Upper lobe of left lung (tissue), 4 donors: ENCODE data around the gene MAMSTR.

Experiments
- EP300 ChIP-seq, 4 donors: sonication (generic); formaldehyde crosslinking; IDR thresholded peaks; one replicate each; pipeline ENCODE4 v1.5.1; 2017; ENCODE audit warnings: antibody characterized with exemption in 4 of 4, control low read depth in 2 of 4
- POLR2A ChIP-seq, 4 donors: fragments of 450-650 bp; IDR thresholded peaks; one replicate each; pipeline ENCODE4 v1.5.1; 2016 to 2017; ENCODE audit warnings: antibody characterized with exemption in 4 of 4, mild to moderate bottlenecking in 2 of 4
- TF ChIP-seq, protein P1 (sequence below), 6 experiments: fragments of 450-650 bp in 4 of 6; fragments of 200-600 bp in 2 of 6; sonication (generic) in 2 of 6; IDR thresholded peaks; one replicate each; pipeline ENCODE4 v1.5.1; 2016 to 2019; ENCODE audit warnings: antibody characterized with exemption in 6 of 6

GRCh38 chr19:48728911-48729664 is 9.6 kb upstream of the MAMSTR start:
- TF ChIP-seq, protein P1, sequence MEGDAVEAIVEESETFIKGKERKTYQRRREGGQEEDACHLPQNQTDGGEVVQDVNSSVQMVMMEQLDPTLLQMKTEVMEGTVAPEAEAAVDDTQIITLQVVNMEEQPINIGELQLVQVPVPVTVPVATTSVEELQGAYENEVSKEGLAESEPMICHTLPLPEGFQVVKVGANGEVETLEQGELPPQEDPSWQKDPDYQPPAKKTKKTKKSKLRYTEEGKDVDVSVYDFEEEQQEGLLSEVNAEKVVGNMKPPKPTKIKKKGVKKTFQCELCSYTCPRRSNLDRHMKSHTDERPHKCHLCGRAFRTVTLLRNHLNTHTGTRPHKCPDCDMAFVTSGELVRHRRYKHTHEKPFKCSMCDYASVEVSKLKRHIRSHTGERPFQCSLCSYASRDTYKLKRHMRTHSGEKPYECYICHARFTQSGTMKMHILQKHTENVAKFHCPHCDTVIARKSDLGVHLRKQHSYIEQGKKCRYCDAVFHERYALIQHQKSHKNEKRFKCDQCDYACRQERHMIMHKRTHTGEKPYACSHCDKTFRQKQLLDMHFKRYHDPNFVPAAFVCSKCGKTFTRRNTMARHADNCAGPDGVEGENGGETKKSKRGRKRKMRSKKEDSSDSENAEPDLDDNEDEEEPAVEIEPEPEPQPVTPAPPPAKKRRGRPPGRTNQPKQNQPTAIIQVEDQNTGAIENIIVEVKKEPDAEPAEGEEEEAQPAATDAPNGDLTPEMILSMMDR (IDR thresholded peaks at IDR 0.05), result peak in 1 of 6 experiments; percentile 5
- TF ChIP-seq POLR2A (IDR thresholded peaks at IDR 0.05) (no peak), EP300 (IDR thresholded peaks at IDR 0.05) (no peak)
